Measurements from ENCODE around the gene SMARCC1.

The SMARCC1 gene

GRCh38 chr3:47630810-47631209, 150.9 kb downstream of the SMARCC1 start:
- DNase-seq (ENCODE audit: low spot score) = no peak

- DNase-seq (ENCODE audit: low spot score) = no peak
These were observed 151.9 kb downstream of the SMARCC1 start for GRCh38 chr3:47629770-47630169.

GRCh38 chr3:47628426-47628825, 153.3 kb downstream of the SMARCC1 start:
- no peak for DNase-seq (ENCODE audit: low spot score)

- DNase-seq (ENCODE audit: low spot score) = no peak
These were observed 158.8 kb downstream of the SMARCC1 start for GRCh38 chr3:47622671-47623461.

GRCh38 chr3:47617086-47618010, 164.3 kb downstream of the SMARCC1 start:
- DNase-seq (ENCODE audit: low spot score) = peak; percentile 29

GRCh38 chr3:47614788-47615187, 166.9 kb downstream of the SMARCC1 start:
- DNase-seq (ENCODE audit: low spot score) = no peak

GRCh38 chr3:47613722-47614121, 168.0 kb downstream of the SMARCC1 start:
- DNase-seq (ENCODE audit: low spot score) = no peak

GRCh38 chr3:47612879-47613278, 168.8 kb downstream of the SMARCC1 start:
- DNase-seq (ENCODE audit: low spot score) = no peak

- DNase-seq (ENCODE audit: low spot score) = no peak
These were observed 169.5 kb downstream of the SMARCC1 start for GRCh38 chr3:47612178-47612577.

- no peak for DNase-seq (ENCODE audit: low spot score)
These were observed 170.1 kb downstream of the SMARCC1 start for GRCh38 chr3:47611576-47611975.

GRCh38 chr3:47610583-47610982, 171.1 kb downstream of the SMARCC1 start:
- DNase-seq (ENCODE audit: low spot score) = no peak

GRCh38 chr3:47607335-47607734, 174.4 kb downstream of the SMARCC1 start:
- DNase-seq (ENCODE audit: low spot score) = no peak

- no peak for DNase-seq (ENCODE audit: low spot score)
These were observed 175.5 kb downstream of the SMARCC1 start for GRCh38 chr3:47606165-47606564.

- peak; percentile 36 for DNase-seq (ENCODE audit: low spot score)
These were observed 176.0 kb downstream of the SMARCC1 start for GRCh38 chr3:47605652-47606051.

- DNase-seq (ENCODE audit: low spot score) = no peak
These were observed 177.5 kb downstream of the SMARCC1 start for GRCh38 chr3:47604145-47604544.

- DNase-seq (ENCODE audit: low spot score) = no peak
These were observed 178.4 kb downstream of the SMARCC1 start for GRCh38 chr3:47603332-47603731.

GRCh38 chr3:47601281-47601680, 180.4 kb downstream of the SMARCC1 start:
- DNase-seq (ENCODE audit: low spot score) = peak; percentile 19

- DNase-seq (ENCODE audit: low spot score) = no peak
These were observed 186.9 kb downstream of the SMARCC1 start for GRCh38 chr3:47594792-47595191.

- DNase-seq (ENCODE audit: low spot score) = no peak
These were observed 189.5 kb downstream of the SMARCC1 start for GRCh38 chr3:47592066-47592795.

- no peak for DNase-seq (ENCODE audit: low spot score)
These were observed 191.5 kb downstream of the SMARCC1 start for GRCh38 chr3:47590216-47590615.

GRCh38 chr3:47588587-47588986, 193.1 kb downstream of the SMARCC1 start:
- DNase-seq (ENCODE audit: low spot score) = no peak

GRCh38 chr3:47588053-47588452, 193.6 kb downstream of the SMARCC1 start:
- DNase-seq (ENCODE audit: low spot score) = no peak
